Spleen (tissue), 11 donors: ENCODE measurements around the gene TMA7. TPM values are rescaled to one million over a fixed set of nuclear protein-coding genes. Genes with fewer than 3 reads are reported as not detected.

ENCODE experiments used
- DNase-seq: peaks from one replicate; pipeline ENCODE4 v3.0.0-alpha.2; 2020
- H3K27ac ChIP-seq, 8 donors: fragments of 200-600 bp; sonication (generic) in 7 of 8; 1 replicate in 4 of 8; 2 replicates in 4 of 8; pipeline versions ENCODE4 v1.5.0 to v1.8.0; 2016 to 2021; ENCODE audit warnings: inconsistent platforms in 4 of 8, mild to moderate bottlenecking in 4 of 8, moderate library complexity in 1 of 8
- H3K27me3 ChIP-seq, 7 donors: fragments of 200-600 bp; sonication (generic) in 6 of 7; replicated peaks in 1 of 7; 1 replicate in 4 of 7; 2 replicates in 3 of 7; pipeline versions ENCODE4 v1.5.0 to v1.8.0; 2016 to 2021; ENCODE audit warnings: inconsistent platforms in 3 of 7, mild to moderate bottlenecking in 1 of 7
- H3K36me3 ChIP-seq, 6 donors: fragments of 200-600 bp; sonication (generic) in 5 of 6; 1 replicate in 4 of 6; 2 replicates in 2 of 6; pipeline versions ENCODE4 v1.5.0 to v1.8.0; 2016 to 2021; ENCODE audit warnings: inconsistent platforms in 2 of 6
- H3K4me1 ChIP-seq, 6 donors: fragments of 200-600 bp; sonication (generic) in 5 of 6; 1 replicate in 3 of 6; 2 replicates in 3 of 6; pipeline versions ENCODE4 v1.5.0 to v1.8.0; 2016 to 2021; ENCODE audit warnings: inconsistent platforms in 3 of 6
- H3K4me3 ChIP-seq, 8 donors: fragments of 200-600 bp; sonication (generic) in 7 of 8; 1 replicate in 4 of 8; 2 replicates in 4 of 8; pipeline versions ENCODE4 v1.5.0 to v1.8.0; 2016 to 2021; ENCODE audit warnings: inconsistent platforms in 4 of 8, mild to moderate bottlenecking in 4 of 8, moderate library complexity in 2 of 8
- H3K9me3 ChIP-seq, 8 donors: fragments of 200-600 bp; sonication (generic) in 7 of 8; 1 replicate in 4 of 8; 2 replicates in 4 of 8; pipeline versions ENCODE4 v1.5.0 to v1.8.0; 2016 to 2021; ENCODE audit warnings: inconsistent platforms in 4 of 8
- CTCF ChIP-seq, 11 experiments: fragments of 200-600 bp in 7 of 11; fragments of 450-650 bp in 4 of 11; sonication (generic) in 4 of 11; IDR thresholded peaks in 8 of 11; conservative IDR thresholded peaks in 3 of 11; 1 replicate in 7 of 11; 2 replicates in 4 of 11; pipeline versions ENCODE4 v1.4.0 to v1.8.0; 2016 to 2021; ENCODE audit warnings: antibody characterized with exemption in 11 of 11, inconsistent platforms in 4 of 11, mild to moderate bottlenecking in 1 of 11
- POLR2A ChIP-seq, 3 donors: fragments of 450-650 bp; IDR thresholded peaks; one replicate each; pipeline ENCODE4 v1.5.1; 2017; ENCODE audit warnings: antibody characterized with exemption in 3 of 3, mild to moderate bottlenecking in 1 of 3
- POLR2AphosphoS5 ChIP-seq, 3 donors: sonication (generic); formaldehyde crosslinking; IDR thresholded peaks; one replicate each; pipeline ENCODE4 v1.5.1; 2017; ENCODE audit warnings: antibody characterized with exemption in 3 of 3
- WGBS, 5 donors: extraction: QIAGEN DNeasy Blood & Tissue Kit in 3 of 5; methylation state at CpG; one replicate each; pipeline versions ENCODE4 v1.1.5 to v1.1.7; 2013 to 2018; 5-methylcytosine and 5-hydroxymethylcytosine counted together
- intact Hi-C: fragments of 100-400 bp; cut with DNase I; formaldehyde crosslinking; loops from one replicate; pipeline ENCODE4 v1.15.0; 2023; ENCODE audit warnings: low total_unique reads
- polyA plus RNA-seq, 3 donors: library from polyadenylated mRNA; stranded (reverse); fragments of 200-250 nt; gene quantifications; one replicate each; pipeline ENCODE4 v1.2.1, GENCODE V29; 2013
- total RNA-seq, 7 donors: library from RNA; depleted of rRNA in 3 of 7; stranded (reverse); fragments of >200 nt in 3 of 7; fragmentation: NEBNext Ultra II Directional in 4 of 7; extraction: Animal tissue kit (Norgen Biotek cat#: 25700) in 4 of 7; gene quantifications; one replicate each; pipeline versions ENCODE4 v1.1.0 to v1.2.1, GENCODE V29; 2016 to 2021
- donor health status: healthy with polysubstance abuse.
- donor health status: DM: no; HTN: no; CAD: no; lungs with moderate emphysema.
- donor health status: DM: no; HTN: no; CAD: no.
- donor health status: Bipolar disorder and iron deficiency.
- donor health status: healthy.
- donor health status: DM: no; HTN: no; CAD: no.
- donor health status: DM: yes; HTN: yes; CAD: no.

Gene TMA7
- total and polyA plus RNA-seq, 10 donors: 145 to 753 (median 216) TPM

- DNase-seq: peak; percentile 77
- peak overlapping the region; percentile 40 to 89 (median 72) for H3K27ac ChIP-seq
- WGBS, 5 donors: 73 to 83% (median 74%) methylated on average over 15 of the region's 15 CpGs
Measured at GRCh38 chr3:48434591-48435222, 5.3 kb upstream of the TMA7 start.

DNA sequence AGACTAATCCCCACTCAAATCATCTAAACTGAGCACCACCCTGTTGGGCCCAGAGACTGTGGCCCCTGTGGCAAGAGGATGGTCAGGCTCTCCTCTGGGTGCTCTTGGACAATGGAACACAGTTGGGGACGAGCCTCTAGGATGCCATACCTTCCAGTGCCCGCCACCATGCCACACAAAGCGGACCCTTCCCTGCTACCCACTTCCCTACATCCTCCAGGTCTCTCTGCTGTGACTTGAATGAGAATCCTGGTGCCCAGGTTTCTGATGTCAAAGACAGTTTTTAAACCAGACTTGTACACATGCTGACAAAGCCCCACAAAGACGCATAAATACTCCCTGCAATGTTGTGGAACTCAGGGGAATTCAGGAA, 4.8 kb upstream of the TMA7 start:
- Histone ChIP-seq H3K27ac (peak overlapping the region in 6 of 8 donors; percentile 70 to 89 (median 74)), H3K9me3 (no peaks in the 10 kb centered on the region), H3K36me3 (peaks cover 0 to 34% (median 18%) of the 10 kb centered on the region in 6 donors), H3K4me3 (no peak overlapping the region), H3K27me3 (peaks cover 0 to 1% (median 0%) of the 10 kb centered on the region in 7 donors), H3K4me1 (peaks cover 14 to 84% (median 50%) of the 10 kb centered on the region in 6 donors)
- TF ChIP-seq POLR2A (IDR thresholded peaks at IDR 0.05): no peak
- no peak for TF ChIP-seq CTCF (IDR thresholded peaks at IDR 0.05 in 8 of 11, conservative IDR thresholded peaks at IDR 0.05 in 3 of 11)
- no peak for TF ChIP-seq POLR2AphosphoS5 (IDR thresholded peaks at IDR 0.05)
- intact Hi-C loops: loop anchor here (2.0 to 10.0 kb wide), 2 partner anchors 34 to 160 kb away; no protein-coding TSS in a partner anchor
- 87 to 92% (median 92%) methylated on average over 4 of the region's 4 CpGs for WGBS, 5 donors
- no peak for DNase-seq

More at GRCh38 chr3:48434591-48435222, 5.3 kb upstream of the TMA7 start:
- TF ChIP-seq CTCF (IDR thresholded peaks at IDR 0.05 in 8 of 11, conservative IDR thresholded peaks at IDR 0.05 in 3 of 11): no peak
- TF ChIP-seq POLR2AphosphoS5 (IDR thresholded peaks at IDR 0.05): no peak
- no peak for TF ChIP-seq POLR2A (IDR thresholded peaks at IDR 0.05)
- Histone ChIP-seq H3K9me3 (no peaks in the 10 kb centered on the region), H3K27me3 (peaks cover 0 to 6% (median 0%) of the 10 kb centered on the region in 7 donors), H3K4me1 (peaks cover 16 to 88% (median 54%) of the 10 kb centered on the region in 6 donors), H3K4me3 (no peak overlapping the region), H3K36me3 (peaks cover 0 to 34% (median 18%) of the 10 kb centered on the region in 6 donors)
- intact Hi-C loops: loop anchor here (2.0 to 10.0 kb wide), 2 partner anchors 34 to 160 kb away; no protein-coding TSS in a partner anchor

DNA sequence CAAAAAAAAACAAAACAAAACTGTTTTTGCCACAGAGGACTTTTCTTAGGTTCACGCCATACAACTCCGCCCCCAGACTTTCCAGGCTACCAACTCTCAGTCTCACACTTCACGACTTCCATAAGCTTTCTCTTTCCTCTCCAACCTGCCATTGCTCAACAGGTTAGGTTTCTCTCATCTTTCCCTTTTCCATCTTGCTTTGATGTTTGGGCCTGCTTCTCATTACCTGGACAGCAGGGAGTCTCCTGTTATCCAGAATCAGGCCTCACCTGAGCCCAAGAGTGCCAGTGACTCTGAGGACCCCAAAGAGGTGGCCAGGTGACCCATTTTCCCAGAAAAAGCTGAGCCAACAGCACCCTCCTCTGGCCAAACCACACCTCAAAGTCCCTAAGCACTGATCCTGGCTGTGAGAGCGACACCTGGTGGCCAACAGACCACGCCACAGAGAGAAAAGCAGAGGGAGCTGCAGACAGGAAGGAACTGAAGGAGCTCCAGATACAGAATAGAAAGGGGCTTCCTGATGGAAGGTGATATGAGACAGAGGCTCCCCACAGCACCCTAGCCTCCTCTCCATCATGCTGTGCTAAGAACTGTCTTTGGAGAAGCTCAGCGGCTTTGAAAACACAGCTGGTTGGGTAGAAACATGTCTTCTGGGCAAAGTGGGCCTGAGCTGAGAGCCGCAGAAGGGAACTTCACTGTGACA, 4.1 kb upstream of the TMA7 start:
- TF ChIP-seq POLR2A (IDR thresholded peaks at IDR 0.05): no peak
- peak; percentile 99 to 100 (median 99) for TF ChIP-seq CTCF (IDR thresholded peaks at IDR 0.05 in 8 of 11, conservative IDR thresholded peaks at IDR 0.05 in 3 of 11)
- peak in 2 of 3 donors; percentile 59 to 69 for TF ChIP-seq POLR2AphosphoS5 (IDR thresholded peaks at IDR 0.05)
- H3K4me1 ChIP-seq: peaks cover 14 to 81% (median 49%) of the 10 kb centered on the region in 6 donors
- WGBS, 5 donors: 36 to 52% (median 45%) methylated on average over 7 of the region's 7 CpGs
- H3K27ac ChIP-seq: peak overlapping the region in 6 of 8 donors; percentile 70 to 89 (median 74)
- peak; percentile 94 for DNase-seq
- no peaks in the 10 kb centered on the region for H3K27me3 ChIP-seq
- H3K36me3 ChIP-seq: peaks cover 0 to 34% (median 18%) of the 10 kb centered on the region in 6 donors
- H3K4me3 ChIP-seq: no peak overlapping the region
- H3K9me3 ChIP-seq: no peaks in the 10 kb centered on the region
- intact Hi-C loops: loop anchor here (2.0 to 10.0 kb wide), 2 partner anchors 35 to 161 kb away; no protein-coding TSS in a partner anchor

GRCh38 chr3:48436477-48436787, 3.6 kb upstream of the TMA7 start:
- DNase-seq: peak; percentile 71
- no peaks in the 10 kb centered on the region for H3K9me3 ChIP-seq
- no peaks in the 10 kb centered on the region for H3K27me3 ChIP-seq
- no peak for TF ChIP-seq POLR2A (IDR thresholded peaks at IDR 0.05)
- no peak for TF ChIP-seq CTCF (IDR thresholded peaks at IDR 0.05 in 8 of 11, conservative IDR thresholded peaks at IDR 0.05 in 3 of 11)
- no peak for TF ChIP-seq POLR2AphosphoS5 (IDR thresholded peaks at IDR 0.05)
- H3K27ac ChIP-seq: peak overlapping the region in 7 of 8 donors; percentile 41 to 89 (median 71)
- peaks cover 0 to 38% (median 18%) of the 10 kb centered on the region in 6 donors for H3K36me3 ChIP-seq
- no peak overlapping the region for H3K4me3 ChIP-seq
- peaks cover 18 to 81% (median 51%) of the 10 kb centered on the region in 6 donors for H3K4me1 ChIP-seq
- 0 to 94% (median 5%) methylated on average over 1 of the region's 1 CpG for WGBS, 5 donors
- intact Hi-C loops: loop anchor here (10.0 kb wide), 1 partner anchor 162 kb away; no protein-coding TSS in a partner anchor
